ENCODE results near the gene ZNRF3.

Gene ZNRF3

GRCh38 chr22:29072193-29072978 lies 189.0 kb downstream of the ZNRF3 start:
- Histone ChIP-seq H3K27me3 (ENCODE audit: control insufficient read depth, insufficient read depth, low read length) (no peaks in the 10 kb centered on the region), H3K27ac (ENCODE audit: low read depth, low read length) (no peak overlapping the region), H3K4me1 (ENCODE audit: control insufficient read depth, insufficient read depth, low read length) (peaks cover 2% of the 10 kb centered on the region), H3K9ac (ENCODE audit: low read length) (no peak overlapping the region), H3K36me3 (ENCODE audit: control insufficient read depth, insufficient read depth, low read length) (no peaks in the 10 kb centered on the region), H3K4me3 (ENCODE audit: low read length) (peak overlapping the region; percentile 62)

- Histone ChIP-seq H3K4me1 (ENCODE audit: control insufficient read depth, insufficient read depth, low read length) (peaks cover 2% of the 10 kb centered on the region), H3K27ac (ENCODE audit: low read depth, low read length) (no peak within 1 kb of the TSS), H3K27me3 (ENCODE audit: control insufficient read depth, insufficient read depth, low read length) (no peaks in the 10 kb centered on the region), H3K9ac (ENCODE audit: low read length) (no peak within 1 kb of the TSS), H3K36me3 (ENCODE audit: control insufficient read depth, insufficient read depth, low read length) (no peaks in the 10 kb centered on the region), H3K4me3 (ENCODE audit: low read length) (peak within 1 kb of the TSS; percentile 70)
Measured at GRCh38 chr22:29072979-29073617, 189.7 kb downstream of the ZNRF3 start, which contains the start of gene KREMEN1. TSS of gene KREMEN1 (plus strand) at chr22:29073035. CDS start at chr22:29073131, 96 bp downstream.

- no peak overlapping the region for H3K27ac ChIP-seq (ENCODE audit: low read depth, low read length)
- H3K4me1 ChIP-seq (ENCODE audit: control insufficient read depth, insufficient read depth, low read length) = peaks cover 2% of the 10 kb centered on the region
- H3K36me3 ChIP-seq (ENCODE audit: control insufficient read depth, insufficient read depth, low read length) = no peaks in the 10 kb centered on the region
- no peak overlapping the region for H3K9ac ChIP-seq (ENCODE audit: low read length)
- peak overlapping the region; percentile 70 for H3K4me3 ChIP-seq (ENCODE audit: low read length)
- H3K27me3 ChIP-seq (ENCODE audit: control insufficient read depth, insufficient read depth, low read length) = no peaks in the 10 kb centered on the region
Measured at GRCh38 chr22:29073618-29074275, 190.4 kb downstream of the ZNRF3 start.

GRCh38 chr22:29074276-29074772 lies 191.0 kb downstream of the ZNRF3 start:
- H3K27ac ChIP-seq (ENCODE audit: low read depth, low read length) = no peak overlapping the region
- H3K4me3 ChIP-seq (ENCODE audit: low read length) = peak overlapping the region; percentile 70
- H3K27me3 ChIP-seq (ENCODE audit: control insufficient read depth, insufficient read depth, low read length) = no peaks in the 10 kb centered on the region
- no peak overlapping the region for H3K9ac ChIP-seq (ENCODE audit: low read length)
- H3K36me3 ChIP-seq (ENCODE audit: control insufficient read depth, insufficient read depth, low read length) = no peaks in the 10 kb centered on the region
- peaks cover 2% of the 10 kb centered on the region for H3K4me1 ChIP-seq (ENCODE audit: control insufficient read depth, insufficient read depth, low read length)

GRCh38 chr22:29078036-29078868 lies 194.9 kb downstream of the ZNRF3 start:
- Histone ChIP-seq H3K27ac (ENCODE audit: low read depth, low read length) (no peak overlapping the region), H3K9ac (ENCODE audit: low read length) (no peak overlapping the region)

GRCh38 chr22:29078869-29079207 lies 195.5 kb downstream of the ZNRF3 start:
- Histone ChIP-seq H3K4me1 (ENCODE audit: control insufficient read depth, insufficient read depth, low read length) (no peaks in the 10 kb centered on the region), H3K4me3 (ENCODE audit: low read length) (no peak overlapping the region), H3K36me3 (ENCODE audit: control insufficient read depth, insufficient read depth, low read length) (no peaks in the 10 kb centered on the region), H3K9ac (ENCODE audit: low read length) (no peak overlapping the region), H3K27me3 (ENCODE audit: control insufficient read depth, insufficient read depth, low read length) (no peaks in the 10 kb centered on the region), H3K27ac (ENCODE audit: low read depth, low read length) (no peak overlapping the region)

More at GRCh38 chr22:29078036-29078868, 194.9 kb downstream of the ZNRF3 start:
- Histone ChIP-seq H3K4me1 (ENCODE audit: control insufficient read depth, insufficient read depth, low read length) (no peaks in the 10 kb centered on the region), H3K36me3 (ENCODE audit: control insufficient read depth, insufficient read depth, low read length) (no peaks in the 10 kb centered on the region), H3K4me3 (ENCODE audit: low read length) (no peak overlapping the region), H3K27me3 (ENCODE audit: control insufficient read depth, insufficient read depth, low read length) (no peaks in the 10 kb centered on the region)

DNA sequence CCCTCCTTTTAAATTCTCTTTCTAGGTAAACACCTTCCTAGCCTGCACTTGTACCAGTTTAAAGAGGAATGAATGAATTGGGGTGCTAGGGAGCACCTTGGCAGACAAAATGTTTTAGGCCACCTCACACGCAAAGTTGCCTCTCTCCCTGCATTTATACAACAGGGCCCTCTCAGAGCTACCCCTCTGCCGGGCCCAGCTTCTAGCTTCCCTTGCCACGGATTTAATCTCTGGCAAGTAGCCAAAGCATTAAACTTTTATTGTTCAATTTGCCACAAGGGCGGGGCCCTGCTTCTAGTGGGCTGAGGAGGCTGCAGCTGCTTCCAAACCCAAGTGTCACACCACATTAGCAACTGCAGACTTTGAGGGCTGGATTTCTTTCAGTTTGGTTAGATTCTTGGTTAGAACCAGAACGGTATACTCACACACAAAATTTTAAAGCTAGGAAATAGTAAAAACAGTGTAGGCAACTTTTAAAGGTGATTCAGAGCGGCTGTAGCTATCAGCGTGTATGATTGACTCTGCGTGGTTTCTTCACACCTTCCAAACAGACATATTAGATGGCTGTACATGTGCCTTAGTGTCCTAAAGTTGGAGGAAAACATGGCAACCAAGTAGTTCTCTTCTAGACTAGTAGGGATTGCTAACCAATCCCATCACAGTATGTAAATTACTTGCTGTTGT lies 196.0 kb downstream of the ZNRF3 start:
- no peak overlapping the region for H3K4me3 ChIP-seq (ENCODE audit: low read length)
- no peak overlapping the region for H3K27ac ChIP-seq (ENCODE audit: low read depth, low read length)
- H3K36me3 ChIP-seq (ENCODE audit: control insufficient read depth, insufficient read depth, low read length) = no peaks in the 10 kb centered on the region
- H3K27me3 ChIP-seq (ENCODE audit: control insufficient read depth, insufficient read depth, low read length) = no peaks in the 10 kb centered on the region
- H3K9ac ChIP-seq (ENCODE audit: low read length) = no peak overlapping the region
- no peaks in the 10 kb centered on the region for H3K4me1 ChIP-seq (ENCODE audit: control insufficient read depth, insufficient read depth, low read length)

DNA sequence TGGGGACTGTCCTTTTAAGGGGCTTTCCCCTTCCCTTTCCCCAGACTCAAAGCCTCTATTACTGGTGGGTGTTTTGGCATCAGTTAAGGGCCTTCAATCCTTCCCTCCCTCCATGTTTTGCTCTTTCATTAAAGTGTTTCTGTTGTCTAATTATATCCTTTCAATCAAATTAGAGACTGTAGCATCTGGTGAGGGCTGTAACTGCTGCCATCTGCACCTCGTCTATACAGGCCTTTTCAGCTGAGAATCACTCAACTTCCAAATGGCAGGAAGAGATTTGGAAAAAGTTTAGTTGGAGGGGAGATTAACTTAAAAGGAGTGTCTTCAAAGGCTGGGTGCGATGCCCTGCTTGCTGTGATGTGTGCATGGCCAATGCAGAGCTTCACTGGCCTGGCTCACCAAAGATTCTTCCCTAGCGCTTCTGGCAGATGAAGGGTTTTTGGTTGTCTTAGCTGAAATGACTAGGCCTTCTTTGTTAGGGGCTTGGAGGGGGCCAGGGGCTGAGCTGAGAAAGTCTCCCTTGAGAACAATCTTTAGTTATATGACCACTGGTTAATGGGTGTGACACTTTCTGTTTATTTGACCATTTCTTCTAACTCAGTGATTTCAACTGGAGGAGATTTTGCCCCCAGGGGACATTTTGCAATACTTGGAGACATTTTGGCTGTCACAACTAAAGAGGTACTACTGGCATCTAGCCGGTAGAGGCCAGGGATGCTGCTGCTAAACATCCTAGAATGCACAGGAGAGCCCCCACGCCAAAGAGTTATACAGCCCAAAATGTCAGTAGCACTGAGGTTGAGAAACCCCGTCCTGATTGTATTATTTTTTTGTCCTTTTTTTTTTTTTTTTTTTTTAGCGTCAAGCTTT lies 197.0 kb downstream of the ZNRF3 start:
- no peak overlapping the region for H3K9ac ChIP-seq (ENCODE audit: low read length)
- no peak overlapping the region for H3K4me3 ChIP-seq (ENCODE audit: low read length)
- H3K4me1 ChIP-seq (ENCODE audit: control insufficient read depth, insufficient read depth, low read length) = no peaks in the 10 kb centered on the region
- H3K27me3 ChIP-seq (ENCODE audit: control insufficient read depth, insufficient read depth, low read length) = no peaks in the 10 kb centered on the region
- no peaks in the 10 kb centered on the region for H3K36me3 ChIP-seq (ENCODE audit: control insufficient read depth, insufficient read depth, low read length)
- H3K27ac ChIP-seq (ENCODE audit: low read depth, low read length) = no peak overlapping the region

GRCh38 chr22:29081517-29082236 lies 198.3 kb downstream of the ZNRF3 start:
- Histone ChIP-seq H3K9ac (ENCODE audit: low read length) (no peak overlapping the region), H3K36me3 (ENCODE audit: control insufficient read depth, insufficient read depth, low read length) (no peaks in the 10 kb centered on the region), H3K27me3 (ENCODE audit: control insufficient read depth, insufficient read depth, low read length) (no peaks in the 10 kb centered on the region), H3K4me1 (ENCODE audit: control insufficient read depth, insufficient read depth, low read length) (no peaks in the 10 kb centered on the region), H3K4me3 (ENCODE audit: low read length) (no peak overlapping the region), H3K27ac (ENCODE audit: low read depth, low read length) (no peak overlapping the region)

GRCh38 chr22:29082826-29083545 lies 199.6 kb downstream of the ZNRF3 start:
- Histone ChIP-seq H3K4me1 (ENCODE audit: control insufficient read depth, insufficient read depth, low read length) (no peaks in the 10 kb centered on the region), H3K36me3 (ENCODE audit: control insufficient read depth, insufficient read depth, low read length) (no peaks in the 10 kb centered on the region), H3K27ac (ENCODE audit: low read depth, low read length) (no peak overlapping the region), H3K9ac (ENCODE audit: low read length) (no peak overlapping the region), H3K4me3 (ENCODE audit: low read length) (no peak overlapping the region), H3K27me3 (ENCODE audit: control insufficient read depth, insufficient read depth, low read length) (no peaks in the 10 kb centered on the region)
